ENCODE results near the gene KCNIP2. TPM values are rescaled to one million over a fixed set of nuclear protein-coding genes. Genes with fewer than 3 reads are reported as not detected.

The KCNIP2 gene
- total RNA-seq, 4 donors from 2014 or later, result 3.5 to 11.6 (median 5.5) TPM

DNA sequence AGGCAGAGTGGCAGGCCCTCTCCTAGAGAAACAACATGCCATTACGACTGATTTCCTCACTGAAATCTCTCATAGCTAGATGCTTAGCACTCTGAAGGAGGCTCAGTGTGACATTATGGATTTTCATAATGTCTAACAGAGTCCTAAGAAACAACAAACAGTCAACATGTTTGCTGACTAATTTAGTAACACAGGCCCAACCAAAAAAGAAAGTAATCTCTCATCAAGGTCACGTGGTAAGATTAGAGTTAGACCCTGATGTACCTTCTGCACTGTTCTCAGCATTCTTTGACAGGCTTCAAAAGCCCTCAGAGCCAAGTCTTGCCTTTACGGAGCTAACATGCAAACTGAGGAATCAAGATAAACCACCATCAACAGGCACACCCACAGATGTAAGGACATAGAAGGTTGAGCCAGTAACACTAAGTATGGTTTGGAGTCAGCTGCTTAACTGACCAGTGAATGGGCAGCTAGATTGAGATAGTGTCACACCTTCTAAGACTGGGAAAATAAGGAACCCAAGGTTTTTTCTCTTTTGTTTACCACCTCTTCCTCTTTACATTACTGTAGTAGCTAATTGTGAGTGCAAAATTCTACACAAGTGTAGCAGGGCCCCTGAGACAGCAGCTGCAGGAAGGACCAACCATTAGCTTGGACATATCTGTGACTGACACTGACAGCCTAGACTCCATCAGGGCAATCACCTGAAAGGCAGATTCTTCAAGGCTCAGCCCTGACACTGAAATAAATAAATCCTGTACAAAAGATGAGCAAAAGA lies 15.3 kb upstream of the KCNIP2 start:
- Histone ChIP-seq H3K36me3 (no peaks in the 10 kb centered on the region), H3K27me3 (no peaks in the 10 kb centered on the region), H3K4me1 (no peaks in the 10 kb centered on the region), H3K4me3 (no peak overlapping the region), H3K9me3 (no peaks in the 10 kb centered on the region), H3K27ac (peak overlapping the region in 2 of 4 donors; percentile 6 to 7)
- DNase-seq, result no peak
- TF ChIP-seq, protein P1, sequence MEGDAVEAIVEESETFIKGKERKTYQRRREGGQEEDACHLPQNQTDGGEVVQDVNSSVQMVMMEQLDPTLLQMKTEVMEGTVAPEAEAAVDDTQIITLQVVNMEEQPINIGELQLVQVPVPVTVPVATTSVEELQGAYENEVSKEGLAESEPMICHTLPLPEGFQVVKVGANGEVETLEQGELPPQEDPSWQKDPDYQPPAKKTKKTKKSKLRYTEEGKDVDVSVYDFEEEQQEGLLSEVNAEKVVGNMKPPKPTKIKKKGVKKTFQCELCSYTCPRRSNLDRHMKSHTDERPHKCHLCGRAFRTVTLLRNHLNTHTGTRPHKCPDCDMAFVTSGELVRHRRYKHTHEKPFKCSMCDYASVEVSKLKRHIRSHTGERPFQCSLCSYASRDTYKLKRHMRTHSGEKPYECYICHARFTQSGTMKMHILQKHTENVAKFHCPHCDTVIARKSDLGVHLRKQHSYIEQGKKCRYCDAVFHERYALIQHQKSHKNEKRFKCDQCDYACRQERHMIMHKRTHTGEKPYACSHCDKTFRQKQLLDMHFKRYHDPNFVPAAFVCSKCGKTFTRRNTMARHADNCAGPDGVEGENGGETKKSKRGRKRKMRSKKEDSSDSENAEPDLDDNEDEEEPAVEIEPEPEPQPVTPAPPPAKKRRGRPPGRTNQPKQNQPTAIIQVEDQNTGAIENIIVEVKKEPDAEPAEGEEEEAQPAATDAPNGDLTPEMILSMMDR (IDR thresholded peaks at IDR 0.05), result no peak
- no peak for TF ChIP-seq POLR2A (IDR thresholded peaks at IDR 0.05)

DNA sequence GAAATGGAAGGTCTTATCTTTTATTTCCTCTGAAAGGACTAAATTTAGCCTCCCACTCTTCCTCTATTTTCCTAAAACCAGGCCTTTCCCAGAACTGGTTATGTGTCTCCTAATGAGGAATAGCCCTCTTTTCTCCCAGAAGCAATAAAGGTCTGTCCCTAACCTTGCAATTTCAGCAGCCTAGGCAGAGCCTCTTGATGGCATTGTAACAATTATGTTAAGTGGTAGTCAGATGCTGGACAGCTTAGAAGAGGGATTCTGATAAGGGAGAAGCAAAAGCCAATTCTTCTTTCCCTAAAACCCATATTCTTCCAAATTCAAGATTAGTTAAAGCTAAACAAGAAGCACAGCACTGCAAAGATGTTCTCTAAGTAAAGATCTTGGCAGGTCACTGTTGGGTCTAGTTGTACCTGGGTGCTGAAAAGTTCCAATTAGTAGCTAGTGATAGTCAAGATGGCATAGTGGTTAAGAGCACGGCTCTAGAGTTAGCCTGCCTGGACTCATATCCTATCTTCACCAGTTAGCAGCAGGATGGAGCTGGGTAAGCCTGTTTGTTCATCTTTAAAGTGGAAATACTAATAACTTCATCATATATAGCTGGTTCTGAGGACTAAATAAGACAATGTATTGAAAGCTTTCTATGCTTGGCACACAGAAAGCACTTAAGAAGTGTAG lies 14.3 kb upstream of the KCNIP2 start:
- H3K27me3 ChIP-seq, result no peaks in the 10 kb centered on the region
- no peaks in the 10 kb centered on the region for H3K36me3 ChIP-seq
- no peak for DNase-seq
- TF ChIP-seq, protein P1 (IDR thresholded peaks at IDR 0.05), result no peak
- no peak overlapping the region for H3K4me3 ChIP-seq
- no peaks in the 10 kb centered on the region for H3K4me1 ChIP-seq
- H3K9me3 ChIP-seq, result no peaks in the 10 kb centered on the region
- H3K27ac ChIP-seq, result no peak overlapping the region

DNA sequence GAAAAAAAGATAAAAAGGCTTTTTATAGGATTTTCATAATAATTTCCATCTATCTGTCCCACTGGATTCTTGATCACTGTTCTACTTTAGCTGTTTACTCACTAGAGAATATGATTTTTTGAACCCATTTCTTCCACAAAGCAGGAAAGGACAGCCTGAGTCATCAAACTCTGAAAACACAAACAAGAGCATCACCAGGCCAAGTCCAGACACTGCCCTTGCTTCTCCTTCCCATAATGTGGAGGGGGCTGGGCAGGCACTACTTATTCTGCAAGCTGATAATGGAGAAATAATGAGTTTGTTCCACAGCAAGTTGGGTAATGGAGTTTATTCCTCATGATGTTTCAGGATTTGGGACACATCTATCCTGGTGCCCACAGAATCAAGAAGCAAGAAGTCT lies 13.0 kb upstream of the KCNIP2 start:
- H3K27ac ChIP-seq, result no peak overlapping the region
- no peaks in the 10 kb centered on the region for H3K27me3 ChIP-seq
- H3K36me3 ChIP-seq, result no peaks in the 10 kb centered on the region
- H3K4me3 ChIP-seq, result no peak overlapping the region
- no peaks in the 10 kb centered on the region for H3K4me1 ChIP-seq
- TF ChIP-seq POLR2A (IDR thresholded peaks at IDR 0.05), result no peak
- TF ChIP-seq, protein P1 (IDR thresholded peaks at IDR 0.05), result no peak
- DNase-seq, result no peak
- H3K9me3 ChIP-seq, result no peaks in the 10 kb centered on the region

- H3K4me1 ChIP-seq, result no peaks in the 10 kb centered on the region
- no peaks in the 10 kb centered on the region for H3K9me3 ChIP-seq
- H3K27me3 ChIP-seq, result no peaks in the 10 kb centered on the region
- DNase-seq, result peak in 1 of 3 donors; percentile 17
- TF ChIP-seq POLR2A (IDR thresholded peaks at IDR 0.05), result no peak
- TF ChIP-seq, protein P1 (IDR thresholded peaks at IDR 0.05), result no peak
- peaks cover 0 to 32% (median 0%) of the 10 kb centered on the region in 3 donors for H3K36me3 ChIP-seq
- H3K4me3 ChIP-seq, result no peak overlapping the region
- H3K27ac ChIP-seq, result no peak overlapping the region
Observed at GRCh38 chr10:101851411-101852116, 8.0 kb upstream of the KCNIP2 start.

- no peak overlapping the region for H3K27ac ChIP-seq
- H3K4me1 ChIP-seq, result no peaks in the 10 kb centered on the region
- H3K36me3 ChIP-seq, result peaks cover 0 to 40% (median 0%) of the 10 kb centered on the region in 3 donors
Observed at GRCh38 chr10:101850749-101851148, 7.1 kb upstream of the KCNIP2 start.

More at GRCh38 chr10:101850749-101851148, 7.1 kb upstream of the KCNIP2 start:
- peak in 1 of 3 donors; percentile 9 for DNase-seq
- TF ChIP-seq, protein P1 (IDR thresholded peaks at IDR 0.05), result no peak
- no peak for TF ChIP-seq POLR2A (IDR thresholded peaks at IDR 0.05)
- H3K4me3 ChIP-seq, result no peak overlapping the region
- no peaks in the 10 kb centered on the region for H3K9me3 ChIP-seq
- no peaks in the 10 kb centered on the region for H3K27me3 ChIP-seq

Measured in Peyer's patch (tissue), 4 donors.